ENCODE results near the gene SUOX. TPM values are rescaled to one million over a fixed set of nuclear protein-coding genes. Genes with fewer than 3 reads are reported as not detected.
A peak's percentile ranks its signal among the peaks of the same experiment; 100 is the strongest.

The SUOX gene
- total RNA-seq, result 13.5 and 17.3 TPM in 2 replicates

- TF ChIP-seq CTCF (IDR thresholded peaks at IDR 0.05; ENCODE audit: insufficient read depth, low read depth, low read length), result peak; percentile 5
- H3K4me3 ChIP-seq (ENCODE audit: low read depth, low read length), result peak within 1 kb of the TSS; percentile 78
- DNase-seq (ENCODE audit: low read depth), result peak; percentile 98
These were observed at the start of gene SUOX for GRCh38 chr12:55996715-55997534. Gene SUOX (plus strand): TSS chr12:55997276. CDS start chr12:56002222, 4,946 bp downstream.

GRCh38 chr12:55955344-55955743 lies 41.7 kb upstream of the SUOX start:
- DNase-seq (ENCODE audit: low read depth), result no peak
- TF ChIP-seq CTCF (IDR thresholded peaks at IDR 0.05; ENCODE audit: insufficient read depth, low read depth, low read length), result no peak
- H3K4me3 ChIP-seq (ENCODE audit: low read depth, low read length), result no peak overlapping the region

GRCh38 chr12:55955800-55956508 lies 41.1 kb upstream of the SUOX start:
- peak; percentile 48 for TF ChIP-seq CTCF (IDR thresholded peaks at IDR 0.05; ENCODE audit: insufficient read depth, low read depth, low read length)
- no peak overlapping the region for H3K4me3 ChIP-seq (ENCODE audit: low read depth, low read length)
- peak; percentile 55 for DNase-seq (ENCODE audit: low read depth)

GRCh38 chr12:55957106-55957859 lies 39.8 kb upstream of the SUOX start:
- TF ChIP-seq CTCF (IDR thresholded peaks at IDR 0.05; ENCODE audit: insufficient read depth, low read depth, low read length), result no peak
- no peak for DNase-seq (ENCODE audit: low read depth)
- H3K4me3 ChIP-seq (ENCODE audit: low read depth, low read length), result no peak overlapping the region

GRCh38 chr12:55963760-55964159 lies 33.3 kb upstream of the SUOX start:
- DNase-seq (ENCODE audit: low read depth), result no peak
- TF ChIP-seq CTCF (IDR thresholded peaks at IDR 0.05; ENCODE audit: insufficient read depth, low read depth, low read length), result no peak
- H3K4me3 ChIP-seq (ENCODE audit: low read depth, low read length), result no peak overlapping the region

- TF ChIP-seq CTCF (IDR thresholded peaks at IDR 0.05; ENCODE audit: insufficient read depth, low read depth, low read length), result no peak
- DNase-seq (ENCODE audit: low read depth), result no peak
- H3K4me3 ChIP-seq (ENCODE audit: low read depth, low read length), result no peak overlapping the region
These were observed 31.8 kb upstream of the SUOX start for GRCh38 chr12:55965240-55965639.
